Vagina (tissue), 2 donors: ENCODE results near the gene IL1A. TPM values are rescaled to one million over a fixed set of nuclear protein-coding genes. Genes with fewer than 3 reads are reported as not detected.

Experiments
- DNase-seq, 2 donors: peaks; one replicate each; pipeline ENCODE4 v3.0.0-alpha.2; 2017; ENCODE audit errors: extremely low spot score in 2 of 2
- H3K27ac ChIP-seq: fragments of 200-600 bp; sonication (generic); one replicate; pipeline ENCODE4 v1.5.1; 2019
- H3K27me3 ChIP-seq: fragments of 200-600 bp; sonication (generic); one replicate; pipeline ENCODE4 v1.5.1; 2019
- H3K36me3 ChIP-seq, 2 donors: fragments of 200-600 bp; sonication (generic); one replicate each; pipeline ENCODE4 v1.5.1; 2017 to 2019
- H3K4me1 ChIP-seq: fragments of 200-600 bp; sonication (generic); one replicate; pipeline ENCODE4 v1.5.1; 2019
- H3K4me3 ChIP-seq, 2 donors: fragments of 200-600 bp; sonication (generic); 1 replicate in 1 of 2; 2 replicates in 1 of 2; pipeline ENCODE4 v1.5.1; 2016 to 2019
- H3K9me3 ChIP-seq: fragments of 200-600 bp; sonication (generic); one replicate; pipeline ENCODE4 v1.5.1; 2019
- POLR2A ChIP-seq, 2 donors: fragments of 450-650 bp; IDR thresholded peaks; one replicate each; pipeline ENCODE4 v1.6.1; 2017; ENCODE audit warnings: antibody characterized with exemption in 2 of 2, mild to moderate bottlenecking in 2 of 2, moderate library complexity in 2 of 2
- POLR2AphosphoS5 ChIP-seq, 2 donors: sonication (generic); formaldehyde crosslinking; IDR thresholded peaks; one replicate each; pipeline ENCODE4 v1.9.0; 2017; ENCODE audit warnings: antibody characterized with exemption in 2 of 2, mild to moderate bottlenecking in 2 of 2, low read depth in 1 of 2; ENCODE audit not compliant: insufficient read depth in 1 of 2
- intact Hi-C: fragments of 100-400 bp; cut with DNase I; formaldehyde crosslinking; loops from one replicate; pipeline ENCODE4 v1.15.1; 2023
- total RNA-seq: library from RNA; depleted of rRNA; stranded (reverse); fragments of >200 nt; gene quantifications from one replicate; pipeline ENCODE4 v1.2.3, GENCODE V29; 2016
- TF ChIP-seq, protein P1 (sequence below), 3 experiments: fragments of 450-650 bp in 2 of 3; fragments of 200-600 bp in 1 of 3; sonication (generic) in 1 of 3; IDR thresholded peaks; one replicate each; pipeline ENCODE4 v1.5.1; 2017 to 2019; ENCODE audit warnings: antibody characterized with exemption in 3 of 3, mild to moderate bottlenecking in 2 of 3, moderate library complexity in 2 of 3

The IL1A gene
- total RNA-seq, 1 donor from 2014 or later = 0.98 TPM

- Histone ChIP-seq H3K36me3 (no peaks in the 10 kb centered on the region), H3K9me3 (no peaks in the 10 kb centered on the region), H3K4me3 (no peak overlapping the region), H3K27ac (no peak overlapping the region), H3K4me1 (peaks cover 13% of the 10 kb centered on the region), H3K27me3 (no peaks in the 10 kb centered on the region)
- DNase-seq = no peak
- peak in 1 of 2 donors; percentile 53 for TF ChIP-seq POLR2AphosphoS5 (IDR thresholded peaks at IDR 0.05; ENCODE audit: insufficient read depth in 1 of 2, low read depth in 1 of 2)
- TF ChIP-seq POLR2A (IDR thresholded peaks at IDR 0.05) = no peak
- intact Hi-C loops = no loop called here
These were observed 11.5 kb upstream of the IL1A start for GRCh38 chr2:112795774-112796173.

- no peak overlapping the region for H3K27ac ChIP-seq
- no peak overlapping the region for H3K4me3 ChIP-seq
- peaks cover 13% of the 10 kb centered on the region for H3K4me1 ChIP-seq
- no peak for TF ChIP-seq POLR2AphosphoS5 (IDR thresholded peaks at IDR 0.05; ENCODE audit: insufficient read depth in 1 of 2, low read depth in 1 of 2)
- TF ChIP-seq, protein P1, sequence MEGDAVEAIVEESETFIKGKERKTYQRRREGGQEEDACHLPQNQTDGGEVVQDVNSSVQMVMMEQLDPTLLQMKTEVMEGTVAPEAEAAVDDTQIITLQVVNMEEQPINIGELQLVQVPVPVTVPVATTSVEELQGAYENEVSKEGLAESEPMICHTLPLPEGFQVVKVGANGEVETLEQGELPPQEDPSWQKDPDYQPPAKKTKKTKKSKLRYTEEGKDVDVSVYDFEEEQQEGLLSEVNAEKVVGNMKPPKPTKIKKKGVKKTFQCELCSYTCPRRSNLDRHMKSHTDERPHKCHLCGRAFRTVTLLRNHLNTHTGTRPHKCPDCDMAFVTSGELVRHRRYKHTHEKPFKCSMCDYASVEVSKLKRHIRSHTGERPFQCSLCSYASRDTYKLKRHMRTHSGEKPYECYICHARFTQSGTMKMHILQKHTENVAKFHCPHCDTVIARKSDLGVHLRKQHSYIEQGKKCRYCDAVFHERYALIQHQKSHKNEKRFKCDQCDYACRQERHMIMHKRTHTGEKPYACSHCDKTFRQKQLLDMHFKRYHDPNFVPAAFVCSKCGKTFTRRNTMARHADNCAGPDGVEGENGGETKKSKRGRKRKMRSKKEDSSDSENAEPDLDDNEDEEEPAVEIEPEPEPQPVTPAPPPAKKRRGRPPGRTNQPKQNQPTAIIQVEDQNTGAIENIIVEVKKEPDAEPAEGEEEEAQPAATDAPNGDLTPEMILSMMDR (IDR thresholded peaks at IDR 0.05) = no peak
- no peak for TF ChIP-seq POLR2A (IDR thresholded peaks at IDR 0.05)
- DNase-seq = no peak
- H3K9me3 ChIP-seq = no peaks in the 10 kb centered on the region
- no peaks in the 10 kb centered on the region for H3K27me3 ChIP-seq
- no peaks in the 10 kb centered on the region for H3K36me3 ChIP-seq
- intact Hi-C loops = no loop called here
These were observed 10.5 kb upstream of the IL1A start for GRCh38 chr2:112794841-112795240.

DNA sequence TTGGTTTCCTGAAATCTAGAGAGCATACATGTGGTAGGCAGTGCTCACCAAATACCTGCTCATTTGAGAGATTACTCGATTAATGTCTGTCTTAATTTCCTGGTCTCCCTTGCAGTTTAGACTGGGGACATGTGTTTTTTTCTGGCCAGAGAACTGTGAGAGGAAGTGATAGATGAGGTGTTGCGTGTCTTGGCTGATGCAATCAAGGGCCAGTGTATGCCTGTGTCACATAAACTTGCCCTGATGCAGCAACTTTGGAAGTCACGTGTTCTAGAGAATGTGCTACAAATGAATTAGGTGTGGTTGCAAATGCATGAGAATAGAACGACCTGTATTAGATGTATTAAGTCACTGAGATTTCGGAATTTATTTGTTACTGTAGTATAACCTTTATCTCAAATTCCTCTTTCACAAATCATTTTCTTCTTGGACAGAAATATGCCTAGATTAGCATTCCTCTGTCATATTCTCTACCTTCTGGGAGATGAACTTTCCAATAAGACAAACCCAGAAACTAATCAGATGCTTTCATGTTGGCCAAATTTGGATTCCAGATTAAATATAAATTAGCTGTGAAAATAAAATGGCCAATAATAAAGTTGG is 9.9 kb upstream of the IL1A start:
- H3K27me3 ChIP-seq = no peaks in the 10 kb centered on the region
- H3K4me1 ChIP-seq = peaks cover 13% of the 10 kb centered on the region
- H3K9me3 ChIP-seq = no peaks in the 10 kb centered on the region
- no peaks in the 10 kb centered on the region for H3K36me3 ChIP-seq
- H3K27ac ChIP-seq = no peak overlapping the region
- intact Hi-C loops = no loop called here
- no peak overlapping the region for H3K4me3 ChIP-seq
- no peak for DNase-seq
- TF ChIP-seq, protein P1 (IDR thresholded peaks at IDR 0.05) = no peak
- peak in 1 of 2 donors; percentile 69 for TF ChIP-seq POLR2AphosphoS5 (IDR thresholded peaks at IDR 0.05; ENCODE audit: insufficient read depth in 1 of 2, low read depth in 1 of 2)

DNA sequence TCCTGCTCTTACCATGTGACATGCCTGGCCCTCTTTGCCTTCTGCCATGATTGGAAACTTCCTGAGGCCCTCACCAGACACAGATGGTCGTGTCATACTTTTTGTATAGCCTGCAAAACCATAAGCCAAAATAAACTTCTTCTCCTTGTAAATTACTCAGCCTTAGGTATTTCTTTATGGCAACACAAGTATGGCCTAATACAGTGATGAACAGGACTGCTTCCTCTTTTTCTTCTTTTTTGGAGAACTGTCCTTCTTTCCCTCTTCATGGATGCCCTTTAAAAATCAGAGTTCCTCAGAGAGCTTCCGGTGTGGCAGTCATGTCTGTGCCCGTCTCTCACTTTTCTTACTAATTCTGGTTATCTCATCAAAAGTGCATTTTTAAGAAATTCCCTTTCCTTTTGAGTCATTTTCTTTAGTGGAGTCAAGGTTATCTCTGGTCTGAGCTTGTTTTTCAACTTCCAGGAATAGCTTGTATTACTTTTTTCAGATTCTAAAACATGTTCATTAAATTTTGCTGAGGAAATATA is 9.2 kb upstream of the IL1A start:
- no peaks in the 10 kb centered on the region for H3K36me3 ChIP-seq
- no peak overlapping the region for H3K4me3 ChIP-seq
- no peaks in the 10 kb centered on the region for H3K9me3 ChIP-seq
- no peak overlapping the region for H3K27ac ChIP-seq
- TF ChIP-seq, protein P1 (IDR thresholded peaks at IDR 0.05) = no peak
- TF ChIP-seq POLR2AphosphoS5 (IDR thresholded peaks at IDR 0.05; ENCODE audit: insufficient read depth in 1 of 2, low read depth in 1 of 2) (no peak), POLR2A (IDR thresholded peaks at IDR 0.05) (no peak)
- peaks cover 13% of the 10 kb centered on the region for H3K4me1 ChIP-seq
- H3K27me3 ChIP-seq = no peaks in the 10 kb centered on the region
- intact Hi-C loops = no loop called here
- DNase-seq = no peak

DNA sequence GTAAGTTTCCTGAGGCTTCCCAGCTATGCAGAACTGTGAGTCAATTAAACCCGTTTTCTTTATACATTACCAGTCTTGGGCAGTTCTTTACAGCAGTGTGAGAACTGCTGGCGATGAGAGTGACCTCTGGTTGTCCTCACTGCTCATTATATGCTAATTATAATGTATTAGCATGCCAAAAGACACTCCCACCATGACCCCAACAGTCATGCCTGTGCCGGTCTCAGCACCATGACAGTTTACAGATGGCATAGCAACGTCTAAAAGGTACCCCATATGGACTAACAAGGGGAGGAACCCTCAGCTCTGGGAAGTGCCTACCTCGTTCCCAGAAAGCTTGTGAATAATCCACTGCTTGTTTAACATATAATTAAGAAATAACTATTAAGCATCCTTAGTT is 8.1 kb upstream of the IL1A start:
- intact Hi-C loops = no loop called here
- no peaks in the 10 kb centered on the region for H3K27me3 ChIP-seq
- no peaks in the 10 kb centered on the region for H3K9me3 ChIP-seq
- H3K36me3 ChIP-seq = no peaks in the 10 kb centered on the region
- TF ChIP-seq, protein P1 (IDR thresholded peaks at IDR 0.05) = no peak
- no peak for TF ChIP-seq POLR2AphosphoS5 (IDR thresholded peaks at IDR 0.05; ENCODE audit: insufficient read depth in 1 of 2, low read depth in 1 of 2)
- TF ChIP-seq POLR2A (IDR thresholded peaks at IDR 0.05) = no peak
- DNase-seq = no peak
- H3K4me1 ChIP-seq = peaks cover 13% of the 10 kb centered on the region
- H3K4me3 ChIP-seq = no peak overlapping the region
- no peak overlapping the region for H3K27ac ChIP-seq
